ENCODE results near the gene C22orf31.

Gene C22orf31

GRCh38 chr22:29108137-29108536, 46.5 kb upstream of the C22orf31 start:
- peaks cover 7% of the 10 kb centered on the region; the same call in 1 of the 2 replicates for H3K4me1 ChIP-seq (ENCODE audit: low read length)
- H3K27me3 ChIP-seq (replicated peaks; ENCODE audit: insufficient read depth, low read length): no peaks in the 10 kb centered on the region
- no peaks in the 10 kb centered on the region for H3K79me2 ChIP-seq (ENCODE audit: low read length)
- no peak overlapping the region for H3K4me3 ChIP-seq (ENCODE audit: low read length)
- no peaks in the 10 kb centered on the region for H3K9me3 ChIP-seq (replicated peaks; ENCODE audit: insufficient read depth, low read length)
- H3K9me2 ChIP-seq (replicated peaks; ENCODE audit: insufficient read depth, low read length): no peaks in the 10 kb centered on the region
- no peak overlapping the region for H2AFZ ChIP-seq (ENCODE audit: low read length)
- no peak overlapping the region for H3K27ac ChIP-seq (ENCODE audit: low read length)
- no peaks in the 10 kb centered on the region for H4K20me1 ChIP-seq (ENCODE audit: insufficient read depth, low read length)
- DNase-seq: no peak
- TF ChIP-seq CTCF (IDR thresholded peaks at IDR 0.05; ENCODE audit: low read length): no peak
- TF ChIP-seq EZH2phosphoT487 (IDR thresholded peaks at IDR 0.05; ENCODE audit: low read length): no peak
- no peak for TF ChIP-seq EZH2 (optimal IDR thresholded peaks at IDR 0.05; ENCODE audit: low read depth, low read length)
- H3K36me3 ChIP-seq (replicated peaks; ENCODE audit: insufficient read depth, low read length): no peaks in the 10 kb centered on the region
- no peaks in the 10 kb centered on the region for H3F3A ChIP-seq (ENCODE audit: insufficient read depth, low read length)
- H3K9ac ChIP-seq (ENCODE audit: low read length): no peak overlapping the region
- H3K4me2 ChIP-seq (ENCODE audit: low read depth, low read length): no peak overlapping the region

GRCh38 chr22:29106839-29107238, 45.2 kb upstream of the C22orf31 start:
- Histone ChIP-seq H3K36me3 (replicated peaks; ENCODE audit: insufficient read depth, low read length) (no peaks in the 10 kb centered on the region), H3K4me2 (ENCODE audit: low read depth, low read length) (no peak overlapping the region), H3K4me3 (ENCODE audit: low read length) (no peak overlapping the region), H4K20me1 (ENCODE audit: insufficient read depth, low read length) (no peaks in the 10 kb centered on the region), H2AFZ (ENCODE audit: low read length) (no peak overlapping the region), H3K27me3 (replicated peaks; ENCODE audit: insufficient read depth, low read length) (no peaks in the 10 kb centered on the region), H3K27ac (ENCODE audit: low read length) (no peak overlapping the region), H3K4me1 (ENCODE audit: low read length) (peaks cover 7% of the 10 kb centered on the region; the same call in 1 of the 2 replicates), H3K9me3 (replicated peaks; ENCODE audit: insufficient read depth, low read length) (no peaks in the 10 kb centered on the region), H3K9me2 (replicated peaks; ENCODE audit: insufficient read depth, low read length) (no peaks in the 10 kb centered on the region), H3F3A (ENCODE audit: insufficient read depth, low read length) (no peaks in the 10 kb centered on the region), H3K9ac (ENCODE audit: low read length) (no peak overlapping the region), H3K79me2 (ENCODE audit: low read length) (no peaks in the 10 kb centered on the region)
- TF ChIP-seq CTCF (IDR thresholded peaks at IDR 0.05; ENCODE audit: low read length): no peak
- TF ChIP-seq EZH2 (optimal IDR thresholded peaks at IDR 0.05; ENCODE audit: low read depth, low read length): no peak
- no peak for TF ChIP-seq EZH2phosphoT487 (IDR thresholded peaks at IDR 0.05; ENCODE audit: low read length)
- no peak for DNase-seq

GRCh38 chr22:29105468-29105867, 43.8 kb upstream of the C22orf31 start:
- H3K4me1 ChIP-seq (ENCODE audit: low read length): peaks cover 7% of the 10 kb centered on the region; the same call in 1 of the 2 replicates
- no peak overlapping the region for H2AFZ ChIP-seq (ENCODE audit: low read length)
- no peak overlapping the region for H3K27ac ChIP-seq (ENCODE audit: low read length)
- no peak overlapping the region for H3K4me3 ChIP-seq (ENCODE audit: low read length)
- no peaks in the 10 kb centered on the region for H3K36me3 ChIP-seq (replicated peaks; ENCODE audit: insufficient read depth, low read length)
- H3K4me2 ChIP-seq (ENCODE audit: low read depth, low read length): no peak overlapping the region
- no peaks in the 10 kb centered on the region for H3K79me2 ChIP-seq (ENCODE audit: low read length)
- TF ChIP-seq EZH2phosphoT487 (IDR thresholded peaks at IDR 0.05; ENCODE audit: low read length) (no peak), EZH2 (optimal IDR thresholded peaks at IDR 0.05; ENCODE audit: low read depth, low read length) (no peak), CTCF (IDR thresholded peaks at IDR 0.05; ENCODE audit: low read length) (no peak)
- H3K9me3 ChIP-seq (replicated peaks; ENCODE audit: insufficient read depth, low read length): no peaks in the 10 kb centered on the region
- no peaks in the 10 kb centered on the region for H4K20me1 ChIP-seq (ENCODE audit: insufficient read depth, low read length)
- H3K9me2 ChIP-seq (replicated peaks; ENCODE audit: insufficient read depth, low read length): no peaks in the 10 kb centered on the region
- DNase-seq: no peak
- no peak overlapping the region for H3K9ac ChIP-seq (ENCODE audit: low read length)
- no peaks in the 10 kb centered on the region for H3F3A ChIP-seq (ENCODE audit: insufficient read depth, low read length)
- no peaks in the 10 kb centered on the region for H3K27me3 ChIP-seq (replicated peaks; ENCODE audit: insufficient read depth, low read length)

Data from MM.1S (cell line).